Stimulated activated CD4-positive, alpha-beta T cell treated with anti-CD3 and anti-CD28 coated beads, Interleukin-2, amount 100 ng/mL, for 24 hours (primary cell): ENCODE data around the gene MAPK13.

Source experiments
- DNase-seq, 2 donors: peaks; one replicate each; pipeline ENCODE4 v3.0.0-alpha.2; 2020

MAPK13 gene

DNA sequence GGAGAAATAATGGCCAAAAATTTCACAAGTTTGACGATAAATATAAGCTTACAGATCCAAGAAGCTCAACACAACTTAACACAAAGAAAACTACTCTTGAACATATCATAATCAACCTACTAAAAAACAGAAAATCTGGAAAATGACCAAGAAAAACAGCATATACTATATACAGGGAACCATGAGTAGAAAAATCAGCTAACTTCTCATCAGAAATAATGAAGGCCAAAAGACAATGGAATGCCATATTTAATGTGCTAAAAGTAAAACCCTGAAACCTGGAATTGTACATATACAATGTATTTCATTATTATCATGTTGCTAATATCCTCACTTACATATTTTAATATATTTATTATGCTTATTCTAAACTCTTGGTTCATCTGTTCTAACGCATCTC lies 25.3 kb downstream of the MAPK13 start:
- DNase-seq = no peak

DNA sequence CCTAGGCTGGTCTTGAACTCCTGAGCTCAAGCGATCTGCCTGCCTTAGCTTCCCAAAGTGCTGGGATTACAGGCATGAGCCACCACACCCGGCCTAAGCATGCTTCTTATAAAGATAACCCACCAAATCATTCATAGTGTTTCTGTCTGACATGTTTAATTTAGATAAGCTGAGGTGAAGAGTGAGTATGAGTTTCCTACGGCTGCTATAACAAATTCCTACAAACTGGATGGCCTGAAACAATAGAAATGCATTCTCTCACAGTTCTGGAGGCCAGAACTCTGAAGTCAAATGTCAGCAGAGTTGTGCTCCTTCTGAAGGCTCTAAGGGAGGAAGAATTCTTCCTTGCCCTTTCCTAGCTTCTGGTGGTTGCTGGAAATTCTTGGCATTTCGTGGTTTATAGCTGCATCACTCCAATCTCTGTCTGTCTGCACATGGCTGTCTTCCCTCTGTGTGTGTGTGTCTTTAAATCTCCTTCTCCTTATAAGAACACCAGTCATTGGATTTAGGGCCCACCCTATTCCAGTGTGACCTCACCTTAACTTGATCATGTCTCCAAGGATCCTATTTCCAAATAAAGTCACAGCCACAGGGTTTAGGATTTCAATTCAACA lies 29.9 kb downstream of the MAPK13 start:
- DNase-seq = no peak

DNA sequence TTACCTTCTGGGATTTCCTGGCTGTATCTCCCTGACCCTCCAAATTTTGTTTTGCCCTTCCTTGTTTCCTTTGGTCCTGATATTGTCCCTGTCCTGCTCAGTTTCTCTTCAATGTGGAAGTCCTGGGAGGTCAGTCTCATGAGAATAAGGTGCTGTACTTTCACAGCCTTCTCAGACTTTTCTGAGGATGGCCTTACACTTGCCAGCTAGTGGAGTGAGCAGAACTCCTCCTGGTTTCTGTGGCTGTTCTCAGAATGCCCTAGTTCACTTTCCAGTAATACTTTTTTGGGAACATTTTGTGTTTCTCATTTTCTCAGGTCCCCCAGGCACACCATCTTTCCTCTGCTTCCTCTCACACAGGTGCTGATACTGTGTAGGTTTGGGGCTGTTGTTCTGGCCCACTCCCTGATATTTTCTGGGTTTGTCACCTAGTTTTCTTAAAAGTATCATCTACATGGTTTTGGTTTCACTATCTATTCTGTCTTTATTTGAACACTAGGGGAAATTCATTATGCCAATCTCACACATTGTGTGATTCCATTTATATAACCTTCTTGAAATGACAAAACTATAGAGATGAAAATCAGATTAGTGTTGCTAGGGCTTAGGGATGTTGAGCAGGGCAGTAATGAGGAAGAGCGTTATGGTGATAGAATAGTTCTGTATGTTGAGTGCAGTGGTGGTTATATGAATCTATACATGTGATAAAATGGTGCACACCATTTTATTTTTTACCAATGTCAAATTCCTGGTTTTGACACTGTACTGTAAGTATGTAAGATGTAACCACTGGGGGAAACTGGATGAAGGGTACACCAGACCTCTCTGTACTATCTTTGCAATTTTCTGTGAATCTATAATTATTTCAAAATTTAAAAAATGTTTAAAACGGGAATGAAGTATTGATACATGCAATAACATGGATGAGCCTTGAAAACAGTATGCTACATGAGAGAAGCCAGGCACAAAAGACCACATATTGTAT lies 39.0 kb downstream of the MAPK13 start:
- no peak for DNase-seq

DNA sequence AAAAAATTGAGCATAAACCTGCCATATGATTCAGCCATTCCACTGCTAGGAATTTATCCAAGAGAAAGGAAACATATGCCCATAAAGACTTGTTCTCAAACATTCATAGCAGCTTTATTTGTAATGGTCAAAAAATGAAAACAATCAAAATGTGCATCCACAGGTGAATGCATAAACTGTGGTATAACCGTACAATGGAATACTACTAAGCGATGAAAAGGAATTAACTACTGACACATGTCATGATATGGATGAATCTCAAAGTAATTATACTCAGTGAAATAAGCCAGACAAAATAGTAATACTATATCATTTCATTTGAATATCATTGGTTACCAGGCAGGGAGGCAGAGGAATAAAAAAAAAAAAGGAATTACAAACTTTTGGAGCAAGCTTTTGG lies 40.4 kb downstream of the MAPK13 start:
- no peak for DNase-seq

DNA sequence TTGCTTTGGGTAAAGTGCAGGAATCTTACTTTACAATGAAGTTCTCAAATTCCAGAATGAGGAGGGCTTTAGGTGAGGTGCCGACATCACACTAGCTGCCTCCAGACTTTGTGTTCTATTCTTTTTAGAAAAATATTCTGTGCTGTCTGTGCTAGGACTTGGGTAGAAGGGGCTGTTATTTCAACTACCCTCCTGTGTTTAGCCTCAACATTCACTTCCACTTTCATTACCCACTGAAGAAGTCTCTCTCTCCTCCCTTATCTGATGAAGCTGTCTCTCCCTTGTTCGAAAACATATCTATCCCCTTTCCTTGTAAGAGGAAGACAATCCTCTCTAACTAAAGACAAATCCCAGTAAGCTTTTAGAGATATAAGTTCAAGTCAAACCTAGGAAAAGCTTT lies 41.3 kb downstream of the MAPK13 start:
- no peak for DNase-seq

DNA sequence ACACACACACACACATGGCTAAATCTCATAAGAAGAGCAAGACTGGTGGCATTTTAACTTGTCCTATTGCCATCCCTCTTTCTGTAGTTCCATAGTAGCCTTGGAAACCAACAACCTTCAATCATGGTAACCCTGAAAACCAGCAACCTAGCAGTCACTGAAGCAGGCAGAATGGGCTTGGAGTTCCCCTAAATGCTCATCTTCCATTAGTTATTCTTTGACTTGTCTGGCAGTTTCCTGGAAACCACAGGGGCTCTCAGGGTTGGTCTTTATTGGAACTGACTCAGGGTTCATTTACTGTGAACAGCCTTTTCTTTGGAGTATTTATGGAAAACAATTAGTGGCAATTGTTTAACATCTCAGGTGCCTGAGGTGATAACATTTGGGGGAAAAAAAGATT lies 46.9 kb downstream of the MAPK13 start:
- DNase-seq = no peak

DNA sequence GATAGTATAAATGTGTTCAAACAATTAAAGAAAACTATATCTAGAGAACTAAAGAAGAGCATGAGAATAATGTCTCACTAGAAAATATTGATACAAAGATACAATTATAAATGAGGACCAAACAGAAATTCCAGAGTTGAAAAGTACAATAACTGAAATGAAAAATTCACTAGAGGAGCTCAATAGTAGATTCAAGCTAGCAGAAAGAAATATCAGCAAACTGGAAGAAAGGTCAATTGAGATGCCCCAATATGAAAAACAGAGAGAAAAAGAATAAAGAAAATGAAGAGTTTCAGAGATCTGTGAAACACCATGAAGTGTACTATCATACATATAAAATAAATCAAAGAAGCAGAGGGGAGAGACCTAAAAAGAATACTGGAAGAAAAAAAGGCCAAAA lies 48.2 kb downstream of the MAPK13 start:
- no peak for DNase-seq

DNA sequence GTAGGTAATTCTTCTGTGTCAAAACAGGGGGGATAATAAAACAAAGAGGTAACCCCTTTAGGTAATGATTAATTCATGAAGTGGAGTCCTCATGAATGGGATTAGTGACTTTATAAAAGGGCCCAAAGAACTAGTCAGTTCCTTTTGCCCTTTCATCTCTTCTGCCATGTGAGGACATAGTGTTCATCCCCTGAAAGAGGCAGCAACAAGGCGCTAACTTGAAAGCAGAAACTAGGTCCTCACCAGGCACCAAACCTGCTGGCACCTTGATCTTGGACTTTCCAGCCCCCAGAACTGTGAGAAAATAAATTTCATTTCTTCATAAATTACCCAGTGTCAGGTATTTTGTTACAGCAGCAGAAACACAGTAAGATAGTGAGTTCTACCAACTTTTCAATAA lies 49.8 kb downstream of the MAPK13 start:
- no peak for DNase-seq

DNA sequence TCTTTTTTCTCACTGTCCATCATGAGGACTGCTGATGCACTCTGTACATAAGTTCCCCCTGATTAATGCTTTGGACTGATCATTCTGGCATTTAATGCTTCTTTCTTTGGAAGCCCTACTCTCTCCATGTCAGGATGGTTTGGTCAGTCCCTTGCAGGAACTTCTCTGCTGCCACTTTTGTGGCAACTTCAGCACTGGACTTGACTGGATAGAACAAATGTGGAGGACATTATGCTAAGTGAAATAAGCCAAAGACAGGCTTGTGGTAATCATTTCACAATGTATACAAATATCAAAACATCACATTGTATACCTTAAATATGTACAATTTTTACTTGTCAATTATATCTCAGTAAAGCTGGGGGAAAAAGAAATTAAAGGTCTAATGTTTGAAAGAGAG lies 54.0 kb downstream of the MAPK13 start:
- DNase-seq = no peak

DNA sequence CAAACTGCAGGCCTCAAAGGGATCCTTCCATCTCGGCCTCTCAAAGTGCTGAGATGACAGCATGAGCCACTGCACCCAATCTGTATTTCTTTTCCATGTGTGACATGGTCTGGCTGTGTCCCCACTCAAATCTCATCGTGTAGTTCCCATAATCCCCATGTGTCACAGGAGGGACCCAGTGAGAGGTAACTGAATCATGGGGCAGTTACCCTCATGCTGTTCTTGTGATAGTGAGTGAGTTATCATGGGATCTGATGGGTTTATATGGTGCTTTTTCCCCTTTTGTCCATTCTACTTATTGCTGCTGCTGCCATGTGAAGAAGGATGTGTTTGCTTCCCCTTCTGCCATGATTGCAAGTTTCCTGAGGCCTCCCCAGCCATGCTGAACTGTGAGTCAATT lies 55.9 kb downstream of the MAPK13 start:
- no peak for DNase-seq

DNA sequence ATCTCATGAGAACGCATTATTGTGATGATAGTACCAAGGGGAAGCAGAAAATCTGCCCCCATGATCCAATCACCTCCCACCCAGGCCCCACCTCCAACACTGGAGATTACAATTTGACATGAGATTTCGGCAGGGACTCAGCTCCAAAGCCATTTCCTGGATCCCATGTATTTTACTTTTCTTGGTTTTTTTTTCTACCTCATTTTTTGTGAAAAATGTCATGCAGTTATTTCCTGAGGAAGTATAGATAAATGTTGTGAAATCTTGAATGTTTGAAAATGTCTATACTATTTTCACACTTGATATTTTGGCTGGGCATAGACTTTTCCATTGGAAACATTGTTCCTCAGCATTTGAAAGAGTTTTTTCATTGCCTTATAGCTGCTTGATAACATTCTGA lies 57.1 kb downstream of the MAPK13 start:
- DNase-seq = no peak
